Omental fat pad (tissue), 4 donors: Measurements from ENCODE around the gene MACROD2. TPM values are rescaled to one million over a fixed set of nuclear protein-coding genes. Genes with fewer than 3 reads are reported as not detected.
A peak's percentile ranks its signal among the peaks of the same experiment; 100 is the strongest.

Experiments used
- ATAC-seq: fragments of 150-250 bp; one replicate; pipeline ENCODE4 v1.9.1; 2016; ENCODE audit warnings: mild to moderate bottlenecking, moderate library complexity; ENCODE audit not compliant: low FRiP score
- DNase-seq: peaks from one replicate; pipeline ENCODE4 v3.0.0-alpha.2; 2019; ENCODE audit warnings: low spot score
- total RNA-seq, 4 donors: library from RNA; depleted of rRNA; stranded (reverse); fragments of >200 nt; gene quantifications; one replicate each; pipeline ENCODE4 v1.1.0, GENCODE V29; 2016
- TF ChIP-seq, protein P1 (sequence below), 3 donors: fragments of 450-650 bp; IDR thresholded peaks; one replicate each; pipeline ENCODE4 v1.5.1; 2016 to 2017; ENCODE audit warnings: antibody characterized with exemption in 3 of 3, mild to moderate bottlenecking in 3 of 3, moderate library complexity in 2 of 3

MACROD2 gene
- total RNA-seq, 4 donors from 2014 or later, result 6.8 to 54.1 (median 7.4) TPM

DNA sequence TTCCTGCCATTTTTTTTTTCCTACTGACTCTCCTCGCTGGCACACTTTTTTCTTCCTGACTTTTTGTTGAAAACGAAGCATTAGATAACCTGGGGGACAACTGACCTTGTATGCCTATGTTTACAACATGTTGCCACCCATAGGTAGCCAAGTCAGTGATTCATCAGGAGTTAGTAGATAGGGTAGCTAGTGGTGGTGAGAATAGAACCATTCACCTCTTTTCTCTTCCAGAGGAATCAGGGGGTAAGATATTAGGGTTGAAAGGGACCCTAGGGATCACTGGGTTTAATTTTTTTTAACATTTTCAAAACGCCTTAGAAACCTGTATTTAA lies 770.0 kb downstream of the MACROD2 start:
- TF ChIP-seq, protein P1, sequence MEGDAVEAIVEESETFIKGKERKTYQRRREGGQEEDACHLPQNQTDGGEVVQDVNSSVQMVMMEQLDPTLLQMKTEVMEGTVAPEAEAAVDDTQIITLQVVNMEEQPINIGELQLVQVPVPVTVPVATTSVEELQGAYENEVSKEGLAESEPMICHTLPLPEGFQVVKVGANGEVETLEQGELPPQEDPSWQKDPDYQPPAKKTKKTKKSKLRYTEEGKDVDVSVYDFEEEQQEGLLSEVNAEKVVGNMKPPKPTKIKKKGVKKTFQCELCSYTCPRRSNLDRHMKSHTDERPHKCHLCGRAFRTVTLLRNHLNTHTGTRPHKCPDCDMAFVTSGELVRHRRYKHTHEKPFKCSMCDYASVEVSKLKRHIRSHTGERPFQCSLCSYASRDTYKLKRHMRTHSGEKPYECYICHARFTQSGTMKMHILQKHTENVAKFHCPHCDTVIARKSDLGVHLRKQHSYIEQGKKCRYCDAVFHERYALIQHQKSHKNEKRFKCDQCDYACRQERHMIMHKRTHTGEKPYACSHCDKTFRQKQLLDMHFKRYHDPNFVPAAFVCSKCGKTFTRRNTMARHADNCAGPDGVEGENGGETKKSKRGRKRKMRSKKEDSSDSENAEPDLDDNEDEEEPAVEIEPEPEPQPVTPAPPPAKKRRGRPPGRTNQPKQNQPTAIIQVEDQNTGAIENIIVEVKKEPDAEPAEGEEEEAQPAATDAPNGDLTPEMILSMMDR (IDR thresholded peaks at IDR 0.05), result no peak
- ATAC-seq, result no peak
- DNase-seq, result no peak

- TF ChIP-seq, protein P1 (IDR thresholded peaks at IDR 0.05), result no peak
- DNase-seq (no peak), ATAC-seq (no peak)
Observed at GRCh38 chr20:14773486-14773885, 778.2 kb downstream of the MACROD2 start.

GRCh38 chr20:14775778-14776177 lies 780.5 kb downstream of the MACROD2 start:
- DNase-seq (no peak), ATAC-seq (peak; percentile 44)
- TF ChIP-seq, protein P1 (IDR thresholded peaks at IDR 0.05), result no peak

GRCh38 chr20:14777591-14777990 lies 782.3 kb downstream of the MACROD2 start:
- DNase-seq (no peak), ATAC-seq (no peak)
- TF ChIP-seq, protein P1 (IDR thresholded peaks at IDR 0.05), result no peak

DNA sequence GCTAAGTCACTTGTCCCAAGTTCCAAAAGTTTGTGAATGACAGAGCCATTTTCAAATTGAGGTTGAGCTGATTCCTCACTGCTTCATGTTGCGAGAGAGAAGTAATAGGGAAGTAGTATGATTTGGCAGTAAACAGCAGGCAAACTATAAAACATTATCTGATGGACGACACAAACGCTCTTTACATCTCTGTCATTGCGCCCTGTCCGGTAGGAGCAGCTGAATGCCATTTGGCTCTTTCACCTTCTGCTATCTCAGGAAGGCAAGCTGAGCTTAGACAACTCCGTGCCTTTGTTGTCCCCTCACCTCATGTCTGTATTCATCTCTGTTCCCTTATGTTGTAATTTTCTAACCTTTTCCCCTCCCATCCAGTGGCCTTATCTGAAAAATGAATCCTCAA lies 782.8 kb downstream of the MACROD2 start:
- ATAC-seq (no peak), DNase-seq (no peak)
- TF ChIP-seq, protein P1 (IDR thresholded peaks at IDR 0.05), result no peak

DNA sequence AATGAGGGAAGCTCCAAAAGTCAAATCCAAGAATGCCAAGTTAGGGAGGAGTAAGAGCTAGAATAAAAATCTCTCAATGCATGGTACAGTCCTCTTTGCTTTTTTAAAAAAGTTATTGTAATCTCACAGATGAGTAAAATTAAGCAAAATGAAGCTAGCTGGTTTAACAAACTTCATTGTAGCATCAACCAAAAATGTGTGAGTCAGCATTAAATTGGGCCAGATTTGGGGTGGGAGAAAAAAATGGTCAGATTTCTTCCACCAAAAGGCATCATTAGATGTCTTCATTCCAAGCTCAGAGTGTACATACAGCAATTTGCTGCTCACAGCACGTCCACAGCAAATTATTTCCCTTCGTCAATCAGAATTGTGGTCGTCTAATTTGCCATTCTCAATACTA lies 783.6 kb downstream of the MACROD2 start:
- DNase-seq (no peak), ATAC-seq (no peak)
- TF ChIP-seq, protein P1 (IDR thresholded peaks at IDR 0.05), result no peak

DNA sequence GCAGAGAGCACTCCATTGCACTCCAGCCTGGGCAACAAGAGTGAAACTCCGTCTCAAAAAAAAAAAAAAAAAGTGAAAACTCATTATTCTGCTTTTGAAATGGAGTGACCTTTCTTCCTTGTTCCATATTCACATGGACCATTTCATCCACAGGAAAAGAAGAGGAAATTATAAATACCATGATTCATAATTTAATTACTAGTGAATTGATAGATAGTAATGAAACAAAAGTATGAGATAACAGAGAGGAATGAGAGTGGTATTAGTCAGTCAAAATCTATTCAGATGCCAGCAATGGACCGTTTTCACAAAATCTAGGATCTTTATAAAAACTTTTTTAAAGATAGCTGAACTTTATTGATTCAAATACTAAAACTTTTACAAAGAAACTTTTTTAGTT lies 785.2 kb downstream of the MACROD2 start:
- ATAC-seq, result no peak
- TF ChIP-seq, protein P1 (IDR thresholded peaks at IDR 0.05), result no peak

More for the DNA sequence above, 785.2 kb downstream of the MACROD2 start:
- no peak for DNase-seq
